ENCODE data around the gene XYLT1.

DNA sequence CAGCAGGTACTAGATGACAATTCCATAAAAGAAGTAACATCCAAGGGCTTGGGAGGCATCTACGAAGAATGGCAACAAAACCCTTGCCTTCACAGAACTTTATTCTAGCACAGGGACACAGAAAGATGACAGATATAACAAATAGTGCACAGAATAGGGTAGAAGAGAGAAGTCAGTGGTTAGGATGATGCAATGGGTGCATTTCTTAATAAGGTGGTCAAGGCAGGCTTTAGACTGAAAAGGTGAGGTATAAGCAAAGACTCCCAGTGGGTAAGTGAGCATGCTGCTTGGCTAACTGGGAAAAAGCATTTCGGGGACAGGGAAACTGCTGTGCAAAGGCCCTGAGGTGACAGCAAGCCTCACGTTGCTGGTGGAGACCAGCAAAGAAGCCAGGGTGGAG is 175.9 kb downstream of the XYLT1 start:
- TF ChIP-seq, protein P1, sequence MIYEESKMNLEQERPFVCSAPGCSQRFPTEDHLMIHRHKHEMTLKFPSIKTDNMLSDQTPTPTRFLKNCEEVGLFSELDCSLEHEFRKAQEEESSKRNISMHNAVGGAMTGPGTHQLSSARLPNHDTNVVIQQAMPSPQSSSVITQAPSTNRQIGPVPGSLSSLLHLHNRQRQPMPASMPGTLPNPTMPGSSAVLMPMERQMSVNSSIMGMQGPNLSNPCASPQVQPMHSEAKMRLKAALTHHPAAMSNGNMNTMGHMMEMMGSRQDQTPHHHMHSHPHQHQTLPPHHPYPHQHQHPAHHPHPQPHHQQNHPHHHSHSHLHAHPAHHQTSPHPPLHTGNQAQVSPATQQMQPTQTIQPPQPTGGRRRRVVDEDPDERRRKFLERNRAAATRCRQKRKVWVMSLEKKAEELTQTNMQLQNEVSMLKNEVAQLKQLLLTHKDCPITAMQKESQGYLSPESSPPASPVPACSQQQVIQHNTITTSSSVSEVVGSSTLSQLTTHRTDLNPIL (CRISPR knock-in tag; IDR thresholded peaks at IDR 0.05; ENCODE audit: low read depth), result no peak
- no peak for TF ChIP-seq ARNTL (CRISPR knock-in tag; IDR thresholded peaks at IDR 0.05; ENCODE audit: borderline replicate concordance, low read depth)
- TF ChIP-seq, protein P2, sequence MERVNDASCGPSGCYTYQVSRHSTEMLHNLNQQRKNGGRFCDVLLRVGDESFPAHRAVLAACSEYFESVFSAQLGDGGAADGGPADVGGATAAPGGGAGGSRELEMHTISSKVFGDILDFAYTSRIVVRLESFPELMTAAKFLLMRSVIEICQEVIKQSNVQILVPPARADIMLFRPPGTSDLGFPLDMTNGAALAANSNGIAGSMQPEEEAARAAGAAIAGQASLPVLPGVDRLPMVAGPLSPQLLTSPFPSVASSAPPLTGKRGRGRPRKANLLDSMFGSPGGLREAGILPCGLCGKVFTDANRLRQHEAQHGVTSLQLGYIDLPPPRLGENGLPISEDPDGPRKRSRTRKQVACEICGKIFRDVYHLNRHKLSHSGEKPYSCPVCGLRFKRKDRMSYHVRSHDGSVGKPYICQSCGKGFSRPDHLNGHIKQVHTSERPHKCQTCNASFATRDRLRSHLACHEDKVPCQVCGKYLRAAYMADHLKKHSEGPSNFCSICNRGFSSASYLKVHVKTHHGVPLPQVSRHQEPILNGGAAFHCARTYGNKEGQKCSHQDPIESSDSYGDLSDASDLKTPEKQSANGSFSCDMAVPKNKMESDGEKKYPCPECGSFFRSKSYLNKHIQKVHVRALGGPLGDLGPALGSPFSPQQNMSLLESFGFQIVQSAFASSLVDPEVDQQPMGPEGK (CRISPR knock-in tag; IDR thresholded peaks at IDR 0.05; ENCODE audit: borderline replicate concordance), result no peak
- no peak for TF ChIP-seq ZNF565 (CRISPR knock-in tag; conservative IDR thresholded peaks at IDR 0.05; ENCODE audit: low read depth)
- TF ChIP-seq, protein P3, sequence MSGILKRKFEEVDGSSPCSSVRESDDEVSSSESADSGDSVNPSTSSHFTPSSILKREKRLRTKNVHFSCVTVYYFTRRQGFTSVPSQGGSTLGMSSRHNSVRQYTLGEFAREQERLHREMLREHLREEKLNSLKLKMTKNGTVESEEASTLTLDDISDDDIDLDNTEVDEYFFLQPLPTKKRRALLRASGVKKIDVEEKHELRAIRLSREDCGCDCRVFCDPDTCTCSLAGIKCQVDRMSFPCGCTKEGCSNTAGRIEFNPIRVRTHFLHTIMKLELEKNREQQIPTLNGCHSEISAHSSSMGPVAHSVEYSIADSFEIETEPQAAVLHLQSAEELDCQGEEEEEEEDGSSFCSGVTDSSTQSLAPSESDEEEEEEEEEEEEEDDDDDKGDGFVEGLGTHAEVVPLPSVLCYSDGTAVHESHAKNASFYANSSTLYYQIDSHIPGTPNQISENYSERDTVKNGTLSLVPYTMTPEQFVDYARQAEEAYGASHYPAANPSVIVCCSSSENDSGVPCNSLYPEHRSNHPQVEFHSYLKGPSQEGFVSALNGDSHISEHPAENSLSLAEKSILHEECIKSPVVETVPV (CRISPR knock-in tag; IDR thresholded peaks at IDR 0.05), result no peak
- no peak for TF ChIP-seq RARB (CRISPR knock-in tag; IDR thresholded peaks at IDR 0.05)
- TF ChIP-seq, protein P4, sequence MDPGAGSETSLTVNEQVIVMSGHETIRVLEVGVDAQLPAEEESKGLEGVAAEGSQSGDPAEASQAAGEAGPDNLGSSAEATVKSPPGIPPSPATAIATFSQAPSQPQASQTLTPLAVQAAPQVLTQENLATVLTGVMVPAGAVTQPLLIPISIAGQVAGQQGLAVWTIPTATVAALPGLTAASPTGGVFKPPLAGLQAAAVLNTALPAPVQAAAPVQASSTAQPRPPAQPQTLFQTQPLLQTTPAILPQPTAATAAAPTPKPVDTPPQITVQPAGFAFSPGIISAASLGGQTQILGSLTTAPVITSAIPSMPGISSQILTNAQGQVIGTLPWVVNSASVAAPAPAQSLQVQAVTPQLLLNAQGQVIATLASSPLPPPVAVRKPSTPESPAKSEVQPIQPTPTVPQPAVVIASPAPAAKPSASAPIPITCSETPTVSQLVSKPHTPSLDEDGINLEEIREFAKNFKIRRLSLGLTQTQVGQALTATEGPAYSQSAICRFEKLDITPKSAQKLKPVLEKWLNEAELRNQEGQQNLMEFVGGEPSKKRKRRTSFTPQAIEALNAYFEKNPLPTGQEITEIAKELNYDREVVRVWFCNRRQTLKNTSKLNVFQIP (CRISPR knock-in tag; IDR thresholded peaks at IDR 0.05; ENCODE audit: borderline replicate concordance, low read depth), result no peak
- no peak for TF ChIP-seq TOX (CRISPR knock-in tag; IDR thresholded peaks at IDR 0.05; ENCODE audit: borderline replicate concordance)
- TF ChIP-seq TCF4 (CRISPR knock-in tag; IDR thresholded peaks at IDR 0.05; ENCODE audit: borderline replicate concordance), result no peak
- no peak for TF ChIP-seq SNAI2 (CRISPR knock-in tag; IDR thresholded peaks at IDR 0.05)
- TF ChIP-seq, protein P5, sequence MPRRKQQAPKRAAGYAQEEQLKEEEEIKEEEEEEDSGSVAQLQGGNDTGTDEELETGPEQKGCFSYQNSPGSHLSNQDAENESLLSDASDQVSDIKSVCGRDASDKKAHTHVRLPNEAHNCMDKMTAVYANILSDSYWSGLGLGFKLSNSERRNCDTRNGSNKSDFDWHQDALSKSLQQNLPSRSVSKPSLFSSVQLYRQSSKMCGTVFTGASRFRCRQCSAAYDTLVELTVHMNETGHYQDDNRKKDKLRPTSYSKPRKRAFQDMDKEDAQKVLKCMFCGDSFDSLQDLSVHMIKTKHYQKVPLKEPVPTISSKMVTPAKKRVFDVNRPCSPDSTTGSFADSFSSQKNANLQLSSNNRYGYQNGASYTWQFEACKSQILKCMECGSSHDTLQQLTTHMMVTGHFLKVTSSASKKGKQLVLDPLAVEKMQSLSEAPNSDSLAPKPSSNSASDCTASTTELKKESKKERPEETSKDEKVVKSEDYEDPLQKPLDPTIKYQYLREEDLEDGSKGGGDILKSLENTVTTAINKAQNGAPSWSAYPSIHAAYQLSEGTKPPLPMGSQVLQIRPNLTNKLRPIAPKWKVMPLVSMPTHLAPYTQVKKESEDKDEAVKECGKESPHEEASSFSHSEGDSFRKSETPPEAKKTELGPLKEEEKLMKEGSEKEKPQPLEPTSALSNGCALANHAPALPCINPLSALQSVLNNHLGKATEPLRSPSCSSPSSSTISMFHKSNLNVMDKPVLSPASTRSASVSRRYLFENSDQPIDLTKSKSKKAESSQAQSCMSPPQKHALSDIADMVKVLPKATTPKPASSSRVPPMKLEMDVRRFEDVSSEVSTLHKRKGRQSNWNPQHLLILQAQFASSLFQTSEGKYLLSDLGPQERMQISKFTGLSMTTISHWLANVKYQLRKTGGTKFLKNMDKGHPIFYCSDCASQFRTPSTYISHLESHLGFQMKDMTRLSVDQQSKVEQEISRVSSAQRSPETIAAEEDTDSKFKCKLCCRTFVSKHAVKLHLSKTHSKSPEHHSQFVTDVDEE (CRISPR knock-in tag; IDR thresholded peaks at IDR 0.05), result no peak
- TF ChIP-seq ZFP30 (CRISPR knock-in tag; IDR thresholded peaks at IDR 0.05), result no peak
- no peak for TF ChIP-seq ZNF70 (CRISPR knock-in tag; IDR thresholded peaks at IDR 0.05)
- TF ChIP-seq ZNF8 (CRISPR knock-in tag; IDR thresholded peaks at IDR 0.05), result no peak
